Measurements from ENCODE around the gene ACSS1.

GRCh38 chr20:24966317-24967012 lies 91.5 kb downstream of the ACSS1 start:
- TF ChIP-seq EZH2 (IDR thresholded peaks at IDR 0.05; ENCODE audit: low read depth) (no peak), CTCF (conservative IDR thresholded peaks at IDR 0.05) (no peak)
